Stimulated activated naive B cell treated with anti-CD40 and anti-IgM and Interleukin-4, amounts not matched to agents 10 μg/mL and 1 μg/mL and 100 μg/mL, for 72 hours (primary cell): Measurements from ENCODE around the gene LILRB1.
A peak's percentile ranks its signal among the peaks of the same experiment; 100 is the strongest.
"Not testable (repeated sequence)": the region's sequence is repeated elsewhere in the genome, so short reads cannot be mapped to it uniquely, and the experiment has no call there.

ENCODE experiments used
- ATAC-seq, 2 donors: fragments of 150-1000 bp; cut with Tn5 transposase; replicated peaks; 2 replicates each; pipeline ENCODE4 v1.10.0; 2021; ENCODE audit warnings: moderate library complexity in 1 of 2
- DNase-seq: peaks from one replicate; pipeline ENCODE4 v3.0.0; 2021
- H3K27ac Mint-ChIP-seq: one replicate; pipeline ENCODE4 v1.8.0; 2022; ENCODE audit warnings: mild to moderate bottlenecking, mixed read lengths
- H3K27me3 Mint-ChIP-seq, 2 donors: one replicate each; pipeline ENCODE4 v1.8.0; 2022; ENCODE audit warnings: mixed read lengths in 2 of 2
- H3K36me3 Mint-ChIP-seq, 2 donors: one replicate each; pipeline ENCODE4 v1.8.0; 2022; ENCODE audit warnings: mixed read lengths in 2 of 2, mild to moderate bottlenecking in 1 of 2
- H3K4me1 Mint-ChIP-seq, 2 donors: one replicate each; pipeline ENCODE4 v1.8.0; 2022; ENCODE audit warnings: mixed read lengths in 2 of 2, mild to moderate bottlenecking in 1 of 2
- H3K4me3 Mint-ChIP-seq, 2 donors: one replicate each; pipeline ENCODE4 v1.8.0; 2022; ENCODE audit warnings: mild to moderate bottlenecking in 2 of 2, mixed read lengths in 2 of 2, moderate library complexity in 1 of 2
- H3K9me3 Mint-ChIP-seq, 2 donors: one replicate each; pipeline ENCODE4 v1.8.0; 2022; ENCODE audit warnings: mixed read lengths in 2 of 2, mild to moderate bottlenecking in 1 of 2

The LILRB1 gene

GRCh38 chr19:54632517-54632916 is 2.2 kb downstream of the LILRB1 start:
- H3K4me3 Mint-ChIP-seq, ATAC-seq, H3K9me3 Mint-ChIP-seq, H3K27me3 Mint-ChIP-seq, DNase-seq, H3K27ac Mint-ChIP-seq: not testable (repeated sequence)
- Mint-ChIP-seq H3K36me3 (peaks cover 52 to 74% of the 10 kb centered on the region in 2 donors), H3K4me1 (peaks cover 50 to 58% of the 10 kb centered on the region in 2 donors)

DNA sequence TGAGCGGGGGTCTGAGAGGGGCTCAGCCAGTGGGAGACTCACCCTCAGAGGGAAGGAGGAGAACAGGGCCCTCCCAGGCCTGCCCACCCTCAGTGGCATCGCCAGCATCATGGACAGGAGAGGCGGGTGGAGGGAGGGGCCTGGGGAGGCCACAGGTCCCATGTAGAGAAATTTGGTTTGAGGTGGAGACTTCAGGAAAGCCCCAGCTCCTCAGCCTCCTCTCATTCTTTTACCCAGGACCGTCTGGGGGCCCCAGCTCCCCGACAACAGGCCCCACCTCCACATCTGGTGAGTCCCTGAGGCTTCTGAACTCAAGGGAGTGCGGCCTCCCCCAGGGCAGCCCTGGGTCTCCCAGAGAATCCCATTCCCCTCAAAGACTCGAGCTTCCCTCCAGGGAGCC is 3.1 kb downstream of the LILRB1 start:
- H3K4me1 Mint-ChIP-seq = peaks cover 42 to 49% of the 10 kb centered on the region in 2 donors
- ATAC-seq (peak; percentile 59 to 64), DNase-seq (no peak)
- H3K4me3 Mint-ChIP-seq = peak overlapping the region; percentile 41 to 59
- peak overlapping the region; percentile 94 for H3K27ac Mint-ChIP-seq
- no peaks in the 10 kb centered on the region for H3K9me3 Mint-ChIP-seq
- H3K36me3 Mint-ChIP-seq = peaks cover 45 to 71% of the 10 kb centered on the region in 2 donors
- no peaks in the 10 kb centered on the region for H3K27me3 Mint-ChIP-seq

DNA sequence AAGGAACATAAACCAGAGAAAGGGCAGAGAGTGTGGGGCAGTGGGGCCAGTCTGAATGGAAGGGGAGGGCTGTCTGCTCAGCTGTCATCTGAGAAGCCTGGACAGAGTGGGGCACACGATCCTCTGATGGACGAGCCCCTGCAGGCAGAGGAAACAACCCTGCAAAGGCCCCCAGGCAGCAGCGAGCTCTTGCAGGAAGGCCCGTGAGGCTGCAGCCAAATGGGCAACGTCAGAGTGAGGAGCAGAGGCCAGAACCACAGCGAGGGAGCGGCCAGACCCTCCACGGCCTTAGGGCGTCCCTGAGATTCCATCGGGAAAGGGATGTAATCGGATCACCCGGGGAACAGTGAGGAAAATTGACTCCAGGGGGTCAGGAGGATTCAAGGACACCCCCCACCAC is 5.8 kb downstream of the LILRB1 start:
- H3K9me3 Mint-ChIP-seq, H3K4me3 Mint-ChIP-seq, ATAC-seq, DNase-seq, H3K27me3 Mint-ChIP-seq: not testable (repeated sequence)
- Mint-ChIP-seq H3K27ac (peak overlapping the region; percentile 9), H3K4me1 (peaks cover 23 to 24% of the 10 kb centered on the region in 2 donors), H3K36me3 (peaks cover 30 to 55% of the 10 kb centered on the region in 2 donors)

GRCh38 chr19:54638683-54639082 is 8.4 kb downstream of the LILRB1 start:
- H3K36me3 Mint-ChIP-seq = peaks cover 13 to 35% of the 10 kb centered on the region in 2 donors
- peaks cover 0 to 5% of the 10 kb centered on the region in 2 donors for H3K9me3 Mint-ChIP-seq
- no peak for ATAC-seq

DNA sequence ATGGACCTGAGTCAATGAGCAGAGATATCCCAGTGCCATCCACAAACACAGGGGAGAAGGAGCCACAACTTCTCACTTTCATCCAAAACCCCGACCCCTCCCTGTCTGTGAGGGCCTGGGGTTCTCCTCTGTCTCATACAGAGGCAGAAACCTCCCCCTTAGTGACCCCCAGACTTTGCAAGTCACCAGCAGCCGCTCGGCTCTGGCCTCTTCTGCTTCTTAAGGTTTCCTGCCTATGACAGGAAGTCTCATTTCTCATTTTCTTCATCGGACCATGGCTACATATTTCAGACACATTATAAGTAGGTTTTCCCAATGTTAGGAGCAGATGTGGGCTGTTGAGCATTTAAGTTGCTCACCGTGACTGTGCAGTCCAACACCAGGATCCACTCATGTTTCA is 12.7 kb downstream of the LILRB1 start:
- peaks cover 12 to 18% of the 10 kb centered on the region in 2 donors for H3K4me1 Mint-ChIP-seq
- not testable (repeated sequence) for DNase-seq, H3K9me3 Mint-ChIP-seq, H3K27me3 Mint-ChIP-seq, H3K36me3 Mint-ChIP-seq, H3K27ac Mint-ChIP-seq, H3K4me3 Mint-ChIP-seq
- ATAC-seq = peak; percentile 57 to 65

More at GRCh38 chr19:54638683-54639082, 8.4 kb downstream of the LILRB1 start:
- H3K27ac Mint-ChIP-seq = no peak overlapping the region
- no peak overlapping the region for H3K4me3 Mint-ChIP-seq
- peaks cover 9 to 14% of the 10 kb centered on the region in 2 donors for H3K4me1 Mint-ChIP-seq
- no peaks in the 10 kb centered on the region for H3K27me3 Mint-ChIP-seq
- no peak for DNase-seq

DNA sequence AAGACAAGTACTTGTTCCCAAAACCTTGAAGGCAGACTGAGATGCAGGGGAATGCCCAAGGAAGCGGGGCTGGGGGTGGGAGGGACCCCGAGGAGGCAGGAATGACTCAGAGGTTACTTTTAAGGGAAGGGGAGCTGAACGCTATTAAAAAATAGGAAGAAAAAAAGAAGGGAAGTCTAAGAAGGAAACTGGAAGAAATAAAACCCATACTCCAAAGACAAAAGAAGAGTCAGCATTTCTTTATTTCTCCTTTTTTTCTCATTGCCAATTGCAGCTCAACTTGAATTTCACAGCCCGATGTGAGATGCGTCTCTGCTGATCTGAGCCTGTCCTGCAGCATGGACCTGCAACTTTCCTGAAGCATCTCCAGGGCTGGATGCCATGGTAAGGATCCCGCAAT is 13.3 kb downstream of the LILRB1 start:
- not testable (repeated sequence) for H3K9me3 Mint-ChIP-seq, H3K4me3 Mint-ChIP-seq

GRCh38 chr19:54644056-54644455 is 13.8 kb downstream of the LILRB1 start:
- Mint-ChIP-seq H3K27ac (no peak overlapping the region), H3K4me3 (no peak overlapping the region), H3K36me3 (no peaks in the 10 kb centered on the region), H3K4me1 (peaks cover 7 to 18% of the 10 kb centered on the region in 2 donors), H3K9me3 (no peaks in the 10 kb centered on the region), H3K27me3 (peaks cover 0 to 5% of the 10 kb centered on the region in 2 donors)
- ATAC-seq (peak in 1 of 2 donors; percentile 23), DNase-seq (no peak)

More for the DNA sequence above, 13.3 kb downstream of the LILRB1 start:
- not testable (repeated sequence) for H3K36me3 Mint-ChIP-seq, DNase-seq, H3K27me3 Mint-ChIP-seq, H3K27ac Mint-ChIP-seq, ATAC-seq
- peaks cover 11 to 18% of the 10 kb centered on the region in 2 donors for H3K4me1 Mint-ChIP-seq

DNA sequence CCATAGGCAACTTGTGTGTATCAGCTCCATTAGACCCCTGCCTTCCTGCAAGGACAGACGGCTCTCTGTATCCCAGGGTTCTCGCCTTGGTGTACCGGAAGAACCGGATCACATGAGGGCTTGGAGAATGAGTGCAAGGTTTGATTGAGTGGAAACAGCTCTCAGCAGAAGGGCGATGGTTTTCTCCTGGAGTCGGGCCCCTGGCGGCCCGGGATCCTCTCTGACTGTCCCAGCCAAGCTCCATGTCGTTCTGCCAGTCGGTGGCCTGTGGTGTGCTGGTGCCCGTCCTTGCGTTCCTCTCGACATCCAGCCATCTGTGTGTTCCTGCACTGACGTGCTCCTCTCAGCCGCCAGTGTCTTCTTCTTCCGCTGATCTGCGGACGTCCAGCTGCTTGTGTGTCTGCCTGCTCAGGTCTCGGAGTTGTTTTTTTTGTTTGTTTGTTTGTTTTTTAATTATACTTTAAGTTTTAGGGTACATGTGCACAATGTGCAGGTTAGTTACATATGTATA is 16.1 kb downstream of the LILRB1 start:
- DNase-seq (no peak), ATAC-seq (no peak)
- peaks cover 7 to 18% of the 10 kb centered on the region in 2 donors for H3K4me1 Mint-ChIP-seq
- no peak overlapping the region for H3K4me3 Mint-ChIP-seq
- no peaks in the 10 kb centered on the region for H3K9me3 Mint-ChIP-seq
- H3K27ac Mint-ChIP-seq = no peak overlapping the region
- H3K36me3 Mint-ChIP-seq = no peaks in the 10 kb centered on the region
- H3K27me3 Mint-ChIP-seq = peaks cover 0 to 5% of the 10 kb centered on the region in 2 donors

GRCh38 chr19:54648129-54648528 is 17.8 kb downstream of the LILRB1 start:
- H3K4me3 Mint-ChIP-seq = no peak overlapping the region
- no peak for DNase-seq
- no peaks in the 10 kb centered on the region for H3K9me3 Mint-ChIP-seq
- H3K36me3 Mint-ChIP-seq = no peaks in the 10 kb centered on the region
- peaks cover 0 to 5% of the 10 kb centered on the region in 2 donors for H3K27me3 Mint-ChIP-seq
- no peak overlapping the region for H3K27ac Mint-ChIP-seq
- H3K4me1 Mint-ChIP-seq = peaks cover 8 to 10% of the 10 kb centered on the region in 2 donors
- no peak for ATAC-seq

GRCh38 chr19:54650108-54650655 is 19.9 kb downstream of the LILRB1 start:
- Mint-ChIP-seq H3K36me3 (no peaks in the 10 kb centered on the region), H3K9me3 (no peaks in the 10 kb centered on the region)
- ATAC-seq = no peak

GRCh38 chr19:54653181-54653809 is 23.0 kb downstream of the LILRB1 start:
- ATAC-seq (peak; percentile 67 to 68), DNase-seq (no peak)
- Mint-ChIP-seq H3K9me3 (no peaks in the 10 kb centered on the region), H3K4me3 (no peak overlapping the region), H3K36me3 (no peaks in the 10 kb centered on the region), H3K27ac (no peak overlapping the region), H3K27me3 (no peaks in the 10 kb centered on the region), H3K4me1 (peaks cover 12 to 23% of the 10 kb centered on the region in 2 donors)

More at GRCh38 chr19:54650108-54650655, 19.9 kb downstream of the LILRB1 start:
- no peak overlapping the region for H3K27ac Mint-ChIP-seq
- no peaks in the 10 kb centered on the region for H3K27me3 Mint-ChIP-seq
- no peak for DNase-seq
- peaks cover 11 to 15% of the 10 kb centered on the region in 2 donors for H3K4me1 Mint-ChIP-seq
- no peak overlapping the region for H3K4me3 Mint-ChIP-seq

GRCh38 chr19:54654447-54655321 is 24.4 kb downstream of the LILRB1 start:
- no peaks in the 10 kb centered on the region for H3K27me3 Mint-ChIP-seq
- H3K9me3 Mint-ChIP-seq = peaks cover 4 to 6% of the 10 kb centered on the region in 2 donors
- no peak overlapping the region for H3K4me3 Mint-ChIP-seq
- H3K27ac Mint-ChIP-seq = peak overlapping the region; percentile 31
- H3K4me1 Mint-ChIP-seq = peaks cover 23 to 32% of the 10 kb centered on the region in 2 donors
- DNase-seq = peak; percentile 45
- peak; percentile 60 to 74 for ATAC-seq
- peaks cover 0 to 4% of the 10 kb centered on the region in 2 donors for H3K36me3 Mint-ChIP-seq

DNA sequence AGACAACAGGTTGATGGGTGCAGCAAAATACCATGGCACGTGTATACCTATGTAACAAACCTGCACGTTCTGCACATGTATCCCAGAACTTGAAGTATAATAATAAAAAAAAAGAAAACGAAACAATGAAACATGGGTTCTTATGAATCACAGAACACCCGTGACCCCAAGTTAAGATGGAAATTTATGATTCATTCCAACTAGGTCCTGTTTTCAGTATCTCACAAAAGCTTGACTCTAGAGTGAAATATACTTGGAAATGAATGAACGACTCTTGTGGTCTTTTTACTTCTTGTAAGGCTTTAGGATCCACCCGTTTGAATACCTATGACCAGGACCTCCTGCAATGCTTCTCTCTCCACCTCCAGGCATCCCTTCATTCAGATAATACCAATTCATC is 29.0 kb downstream of the LILRB1 start:
- Mint-ChIP-seq H3K4me3 (no peak overlapping the region), H3K4me1 (peaks cover 51 to 66% of the 10 kb centered on the region in 2 donors), H3K27ac (no peak overlapping the region), H3K27me3 (peaks cover 0 to 3% of the 10 kb centered on the region in 2 donors), H3K36me3 (peaks cover 6 to 9% of the 10 kb centered on the region in 2 donors), H3K9me3 (peaks cover 4 to 6% of the 10 kb centered on the region in 2 donors)
- no peak for DNase-seq
- no peak for ATAC-seq

DNA sequence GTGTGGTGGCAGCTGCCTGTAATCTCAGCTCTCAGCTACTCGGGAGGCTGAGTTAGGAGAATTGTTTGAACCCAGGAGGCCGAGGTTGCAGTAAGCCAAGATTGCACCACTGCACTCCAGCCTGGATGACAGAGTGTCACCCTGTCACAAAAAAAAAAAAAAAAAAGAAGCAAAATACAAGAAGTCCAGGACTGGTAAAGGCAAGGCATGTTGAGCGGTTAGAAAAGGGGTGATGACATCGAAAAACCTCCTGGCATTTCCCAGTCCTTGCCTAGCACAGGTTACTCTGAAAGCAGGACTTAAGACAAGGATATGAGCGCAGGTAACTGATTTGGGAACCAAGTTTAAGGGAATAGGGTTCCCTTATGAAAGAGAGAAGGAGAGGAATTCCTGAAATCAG is 30.0 kb downstream of the LILRB1 start:
- Mint-ChIP-seq H3K4me3 (peak overlapping the region; percentile 12 to 27), H3K27ac (peak overlapping the region; percentile 0), H3K36me3 (peaks cover 13 to 14% of the 10 kb centered on the region in 2 donors), H3K4me1 (peaks cover 46 to 62% of the 10 kb centered on the region in 2 donors), H3K9me3 (peaks cover 4 to 6% of the 10 kb centered on the region in 2 donors), H3K27me3 (peaks cover 0 to 5% of the 10 kb centered on the region in 2 donors)
- ATAC-seq = no peak
- DNase-seq = no peak
